Stimulated activated CD8-positive, alpha-beta memory T cell treated with anti-CD3 and anti-CD28 coated beads, Interleukin-7, amount 100 ng/mL, for 1 hour (primary cell): Measurements from ENCODE around the gene CGNL1.

Experiments used
- DNase-seq, 2 donors: peaks; one replicate each; pipeline ENCODE4 v3.0.0-alpha.2; 2020; ENCODE audit warnings: low read depth in 2 of 2

The CGNL1 gene, protein sequence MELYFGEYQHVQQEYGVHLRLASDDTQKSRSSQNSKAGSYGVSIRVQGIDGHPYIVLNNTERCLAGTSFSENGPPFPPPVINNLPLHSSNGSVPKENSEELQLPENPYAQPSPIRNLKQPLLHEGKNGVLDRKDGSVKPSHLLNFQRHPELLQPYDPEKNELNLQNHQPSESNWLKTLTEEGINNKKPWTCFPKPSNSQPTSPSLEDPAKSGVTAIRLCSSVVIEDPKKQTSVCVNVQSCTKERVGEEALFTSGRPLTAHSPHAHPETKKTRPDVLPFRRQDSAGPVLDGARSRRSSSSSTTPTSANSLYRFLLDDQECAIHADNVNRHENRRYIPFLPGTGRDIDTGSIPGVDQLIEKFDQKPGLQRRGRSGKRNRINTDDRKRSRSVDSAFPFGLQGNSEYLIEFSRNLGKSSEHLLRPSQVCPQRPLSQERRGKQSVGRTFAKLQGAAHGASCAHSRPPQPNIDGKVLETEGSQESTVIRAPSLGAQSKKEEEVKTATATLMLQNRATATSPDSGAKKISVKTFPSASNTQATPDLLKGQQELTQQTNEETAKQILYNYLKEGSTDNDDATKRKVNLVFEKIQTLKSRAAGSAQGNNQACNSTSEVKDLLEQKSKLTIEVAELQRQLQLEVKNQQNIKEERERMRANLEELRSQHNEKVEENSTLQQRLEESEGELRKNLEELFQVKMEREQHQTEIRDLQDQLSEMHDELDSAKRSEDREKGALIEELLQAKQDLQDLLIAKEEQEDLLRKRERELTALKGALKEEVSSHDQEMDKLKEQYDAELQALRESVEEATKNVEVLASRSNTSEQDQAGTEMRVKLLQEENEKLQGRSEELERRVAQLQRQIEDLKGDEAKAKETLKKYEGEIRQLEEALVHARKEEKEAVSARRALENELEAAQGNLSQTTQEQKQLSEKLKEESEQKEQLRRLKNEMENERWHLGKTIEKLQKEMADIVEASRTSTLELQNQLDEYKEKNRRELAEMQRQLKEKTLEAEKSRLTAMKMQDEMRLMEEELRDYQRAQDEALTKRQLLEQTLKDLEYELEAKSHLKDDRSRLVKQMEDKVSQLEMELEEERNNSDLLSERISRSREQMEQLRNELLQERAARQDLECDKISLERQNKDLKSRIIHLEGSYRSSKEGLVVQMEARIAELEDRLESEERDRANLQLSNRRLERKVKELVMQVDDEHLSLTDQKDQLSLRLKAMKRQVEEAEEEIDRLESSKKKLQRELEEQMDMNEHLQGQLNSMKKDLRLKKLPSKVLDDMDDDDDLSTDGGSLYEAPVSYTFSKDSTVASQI

GRCh38 chr15:57375827-57376695 lies at the start of gene CGNL1:
CGNL1 (plus strand) TSS chr15:57376505; CDS start chr15:57438000, 61,495 bp downstream.
- no peak for DNase-seq

DNA sequence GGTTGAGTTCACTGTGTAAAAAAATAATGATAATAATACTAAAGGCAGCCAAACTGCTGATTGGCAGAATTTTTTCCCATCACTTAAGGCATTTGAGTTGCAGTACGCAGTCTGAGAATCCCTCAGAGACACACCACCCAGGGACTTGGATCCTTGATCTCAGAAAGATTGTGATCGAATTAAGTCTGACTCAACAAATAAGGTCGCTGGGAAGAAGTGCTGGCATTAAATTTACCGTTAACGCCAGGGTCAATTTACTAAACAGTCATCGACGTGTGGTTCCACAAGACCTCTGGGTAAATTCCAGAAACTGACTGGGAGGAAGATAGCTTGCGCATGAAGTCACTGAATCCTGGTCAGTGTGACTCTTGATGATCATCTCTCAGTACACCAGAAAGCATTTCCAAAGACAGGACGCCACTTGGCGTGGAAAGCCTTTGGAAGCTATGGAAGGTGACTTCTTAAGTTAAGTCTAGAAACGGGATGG lies 48.3 kb upstream of the CGNL1 start:
- DNase-seq, result no peak

GRCh38 chr15:57328479-57328878 lies 47.8 kb upstream of the CGNL1 start:
- no peak for DNase-seq

- DNase-seq, result no peak
Measured at GRCh38 chr15:57328897-57329296, 47.4 kb upstream of the CGNL1 start.

DNA sequence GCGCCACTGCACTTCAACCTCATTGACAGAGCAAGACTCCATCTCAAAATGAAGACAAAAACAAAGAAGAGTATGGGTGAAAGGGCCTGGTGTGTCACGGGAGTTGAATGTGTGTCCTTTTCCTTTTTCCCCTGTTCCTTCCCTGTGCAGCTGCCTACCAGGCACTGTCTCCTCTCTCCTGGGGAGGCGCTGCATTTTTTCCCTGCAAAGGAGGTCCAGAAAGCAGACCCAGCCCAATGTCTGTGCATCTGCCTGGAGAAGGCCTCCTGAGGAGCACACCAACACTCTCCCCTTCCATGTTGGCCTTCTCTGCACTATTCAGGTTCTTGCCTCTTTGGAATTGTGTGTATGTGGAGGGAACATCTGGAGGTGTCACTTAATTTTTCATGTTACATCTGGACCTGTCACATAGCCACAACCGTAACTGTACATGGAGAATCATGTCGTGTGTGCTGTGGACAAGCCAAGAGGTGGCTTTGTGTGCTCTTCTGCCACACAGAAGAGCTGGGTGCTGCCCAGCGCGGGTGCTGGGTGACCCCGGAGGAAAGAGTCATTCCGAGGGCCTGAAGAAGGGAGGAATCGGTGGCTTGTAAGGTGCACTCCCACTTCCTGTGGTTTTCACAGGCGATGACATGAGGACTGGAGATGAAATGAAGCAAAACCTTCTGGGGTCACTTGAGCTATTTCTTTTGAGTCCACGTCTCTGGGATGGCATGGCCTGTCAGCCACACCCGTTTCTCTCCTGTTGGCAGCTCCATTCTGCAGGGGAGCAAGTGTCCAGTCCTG lies 46.5 kb upstream of the CGNL1 start:
- no peak for DNase-seq

- no peak for DNase-seq
Measured at GRCh38 chr15:57330619-57331340, 45.5 kb upstream of the CGNL1 start.

DNA sequence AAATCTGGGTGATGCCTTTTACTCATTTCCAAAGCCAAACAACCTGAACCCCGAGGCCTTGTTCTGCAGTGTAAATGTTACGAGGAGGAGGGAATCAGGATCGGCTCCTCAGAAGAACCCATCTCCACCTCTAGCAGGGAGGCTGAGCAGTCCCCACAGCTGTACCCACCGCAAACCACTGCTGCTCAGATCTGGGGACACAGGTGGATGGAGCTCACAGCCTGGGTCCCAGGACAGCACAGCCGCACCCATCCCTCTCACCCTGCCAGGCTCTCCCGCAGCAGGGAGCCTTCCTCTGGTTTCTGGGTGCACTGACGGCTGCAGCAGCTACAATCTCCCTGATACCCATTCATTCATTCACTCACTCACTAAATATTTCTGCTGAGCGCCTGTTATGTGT lies 44.0 kb upstream of the CGNL1 start:
- no peak for DNase-seq

- DNase-seq, result no peak
Measured at GRCh38 chr15:57333487-57333886, 42.8 kb upstream of the CGNL1 start.

- no peak for DNase-seq
Measured at GRCh38 chr15:57334257-57334656, 42.0 kb upstream of the CGNL1 start.

DNA sequence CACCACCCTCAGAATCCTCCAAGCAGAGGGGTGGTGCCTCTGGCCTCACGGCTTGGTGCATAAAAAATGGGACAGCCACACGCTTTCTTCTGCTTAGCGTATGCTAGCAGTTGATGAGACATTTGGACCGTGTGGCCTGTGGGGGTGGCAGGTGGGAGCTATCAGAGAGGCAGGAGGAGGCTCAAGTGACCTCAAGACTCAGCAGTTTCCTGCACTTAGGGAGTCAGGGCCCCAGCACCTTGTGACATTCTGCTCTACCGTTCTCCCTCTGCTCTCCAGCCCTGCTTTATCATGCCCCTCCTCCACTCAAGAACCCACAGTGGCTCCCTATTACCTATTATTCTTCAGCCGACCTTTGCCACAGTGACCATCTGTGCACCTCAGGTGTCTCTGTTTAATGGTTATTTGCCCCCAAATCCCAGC lies 41.0 kb upstream of the CGNL1 start:
- no peak for DNase-seq

DNA sequence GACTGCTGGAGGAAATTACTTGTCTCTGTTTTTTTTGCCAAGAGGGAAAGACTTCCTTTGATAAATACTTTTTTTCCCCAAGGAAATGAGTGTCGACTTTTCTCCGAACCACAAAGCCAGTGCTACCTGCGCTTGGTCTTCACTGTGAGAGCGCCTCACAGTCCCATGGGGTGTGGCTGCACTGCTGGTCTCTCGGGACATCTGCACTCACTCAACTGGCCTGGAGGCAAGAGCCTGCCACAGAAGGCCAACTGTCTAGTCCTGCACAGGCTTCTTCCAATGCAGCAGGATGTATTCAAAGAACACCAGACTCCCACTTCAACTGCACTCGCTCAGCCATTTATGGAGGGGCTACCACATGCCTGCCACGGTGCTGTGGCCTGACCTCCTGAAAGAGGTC lies 40.6 kb upstream of the CGNL1 start:
- no peak for DNase-seq

- DNase-seq, result no peak
Measured at GRCh38 chr15:57337868-57338411, 38.4 kb upstream of the CGNL1 start.

GRCh38 chr15:57339321-57339720 lies 37.0 kb upstream of the CGNL1 start:
- DNase-seq, result no peak

GRCh38 chr15:57340682-57341259 lies 35.5 kb upstream of the CGNL1 start:
- DNase-seq, result peak in 1 of 2 donors; percentile 2

DNA sequence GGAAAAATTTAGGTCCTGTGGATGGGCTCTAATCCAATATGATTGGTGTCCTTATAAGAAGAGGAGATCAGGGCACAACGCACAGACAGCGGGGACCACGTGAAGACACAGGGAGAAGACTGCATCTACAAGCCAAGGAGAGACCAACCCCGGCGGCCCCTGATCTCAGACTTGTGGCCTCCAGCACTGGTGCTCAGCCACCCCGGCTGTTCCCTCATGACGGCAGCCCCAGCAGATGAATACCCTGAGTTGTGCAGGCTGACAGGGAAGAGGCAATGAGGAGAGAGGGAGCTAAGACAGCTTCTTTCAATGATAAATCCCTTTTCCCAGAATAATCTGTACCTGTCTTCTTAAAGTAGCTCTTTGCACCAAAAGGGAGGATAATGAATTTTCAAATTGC lies 33.3 kb upstream of the CGNL1 start:
- no peak for DNase-seq

DNA sequence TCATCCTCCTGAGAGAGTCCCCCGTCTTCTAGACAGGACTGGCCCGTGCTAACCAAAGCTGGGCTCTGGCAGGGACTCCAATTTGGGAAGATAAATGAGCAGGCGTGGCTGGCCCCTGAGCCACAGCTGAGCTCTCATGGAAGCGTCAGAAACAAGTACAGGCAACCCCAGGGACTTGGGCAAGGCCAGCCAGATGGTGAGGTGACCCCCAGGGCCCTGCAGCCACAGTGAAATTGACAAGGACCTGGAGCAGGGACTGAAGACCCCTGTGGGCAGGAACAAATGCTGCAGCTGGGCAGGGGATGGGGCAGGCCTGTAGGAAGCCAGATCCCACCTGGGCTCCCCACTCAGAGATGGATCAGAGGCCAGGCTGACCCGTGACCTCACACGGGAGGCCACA lies 32.8 kb upstream of the CGNL1 start:
- DNase-seq, result no peak

DNA sequence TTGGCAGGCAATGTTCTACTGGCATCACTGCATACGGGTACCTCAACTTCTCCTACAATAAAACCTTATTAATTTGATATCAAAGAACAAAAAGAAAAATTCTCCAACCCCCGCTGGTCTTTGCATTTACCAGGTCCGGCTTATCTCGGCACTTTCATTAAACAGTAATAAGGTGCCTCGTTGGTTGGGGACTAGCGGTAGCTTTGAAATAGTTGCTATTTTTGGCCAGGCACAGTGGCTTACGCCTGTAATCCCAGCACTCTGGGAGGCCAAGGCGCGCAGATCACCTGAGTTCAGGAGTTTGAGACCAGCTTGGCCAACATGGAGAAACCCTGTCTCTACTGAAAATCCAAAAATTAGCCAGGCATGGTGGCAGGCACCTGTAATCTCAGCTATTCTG lies 32.0 kb upstream of the CGNL1 start:
- no peak for DNase-seq

DNA sequence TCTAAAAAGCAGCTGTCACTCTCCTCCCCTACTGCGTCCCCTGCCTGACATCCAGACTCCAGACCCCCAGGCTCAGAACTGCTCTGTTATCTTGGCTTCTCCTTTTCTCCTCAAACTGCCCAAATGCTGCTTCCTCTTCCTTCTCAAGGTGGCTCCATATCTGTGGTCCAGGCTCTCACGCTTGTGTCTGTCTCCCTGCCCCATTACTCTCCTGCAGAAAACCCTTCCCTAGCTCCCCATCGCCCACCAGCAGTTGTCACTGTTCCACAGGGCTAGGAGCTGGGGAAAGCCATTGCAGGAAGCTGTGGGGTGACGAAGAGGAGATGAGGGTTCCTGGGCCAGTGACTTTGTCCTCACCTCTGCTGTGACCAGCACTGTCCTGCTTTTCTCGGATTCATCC lies 30.7 kb upstream of the CGNL1 start:
- DNase-seq, result no peak

GRCh38 chr15:57348081-57348480 lies 28.2 kb upstream of the CGNL1 start:
- DNase-seq, result no peak
